CD14-positive monocyte (primary cell): Measurements from ENCODE around the gene ZNF587. TPM values are rescaled to one million over a fixed set of nuclear protein-coding genes. Genes with fewer than 3 reads are reported as not detected.
"Not testable (repeated sequence)": the region's sequence is repeated elsewhere in the genome, so short reads cannot be mapped to it uniquely, and the experiment has no call there.

Source experiments
- DNase-seq, 3 donors: peaks; one replicate each; pipeline ENCODE4 v3.0.0-alpha.2; 2011 to 2022
- H2AFZ ChIP-seq: 2 replicates; pipeline ENCODE4 v1.6.0; 2012; ENCODE audit warnings: mild to moderate bottlenecking, low read depth, low read length, inconsistent platforms; ENCODE audit not compliant: insufficient read depth, poor library complexity, severe bottlenecking
- H3K27ac ChIP-seq, 2 donors: 1 replicate in 1 of 2; 2 replicates in 1 of 2; pipeline ENCODE4 v1.5.1; 2012 to 2013; ENCODE audit warnings: low read length in 2 of 2, control low read depth in 1 of 2, inconsistent platforms in 1 of 2, low read depth in 1 of 2, mild to moderate bottlenecking in 1 of 2
- H3K27me3 ChIP-seq, 2 donors: one replicate each; pipeline versions ENCODE4 v1.6.0 to v1.6.1; 2011 to 2013; ENCODE audit warnings: low read length in 2 of 2; ENCODE audit not compliant: control insufficient read depth in 2 of 2, insufficient read depth in 2 of 2
- H3K36me3 ChIP-seq, 2 donors: replicated peaks in 1 of 2; 1 replicate in 1 of 2; 2 replicates in 1 of 2; pipeline versions ENCODE4 v1.5.1 to v1.6.1; 2012 to 2013; ENCODE audit warnings: low read length in 2 of 2, control low read depth in 1 of 2, inconsistent platforms in 1 of 2, mild to moderate bottlenecking in 1 of 2; ENCODE audit not compliant: insufficient read depth in 2 of 2, control insufficient read depth in 1 of 2
- H3K4me1 ChIP-seq, 2 donors: 1 replicate in 1 of 2; 2 replicates in 1 of 2; pipeline versions ENCODE4 v1.5.1 to v1.6.1; 2012 to 2013; ENCODE audit warnings: low read length in 2 of 2, control low read depth in 1 of 2, inconsistent platforms in 1 of 2, mild to moderate bottlenecking in 1 of 2, moderate library complexity in 1 of 2; ENCODE audit not compliant: insufficient read depth in 2 of 2, control insufficient read depth in 1 of 2
- H3K4me2 ChIP-seq: replicated peaks from 2 replicates; pipeline ENCODE3; 2012; ENCODE audit warnings: low read length, moderate library complexity, mild to moderate bottlenecking; ENCODE audit not compliant: poor library complexity, severe bottlenecking; ENCODE audit errors: extremely low read depth
- H3K4me3 ChIP-seq, 3 experiments: fragments of 200-600 bp in 1 of 3; sonication (generic) in 1 of 3; replicated peaks in 1 of 3; 1 replicate in 2 of 3; 2 replicates in 1 of 3; pipeline ENCODE4 v1.5.1; 2011 to 2013; ENCODE audit warnings: low read length in 3 of 3, mild to moderate bottlenecking in 3 of 3, control low read depth in 2 of 3, low read depth in 2 of 3, inconsistent platforms in 1 of 3, moderate library complexity in 1 of 3
- H3K79me2 ChIP-seq: 2 replicates; pipeline ENCODE4 v1.6.0; 2012; ENCODE audit warnings: mild to moderate bottlenecking, control low read depth, inconsistent platforms, low read length, moderate library complexity; ENCODE audit not compliant: insufficient read depth
- H3K9ac ChIP-seq: 2 replicates; pipeline ENCODE4 v1.6.0; 2017; ENCODE audit warnings: low read length, mild to moderate bottlenecking; ENCODE audit not compliant: insufficient read depth, poor library complexity, severe bottlenecking
- H3K9me3 ChIP-seq, 2 donors: replicated peaks in 1 of 2; 1 replicate in 1 of 2; 2 replicates in 1 of 2; pipeline versions ENCODE4 v1.5.1 to v1.6.1; 2012 to 2013; ENCODE audit warnings: low read length in 2 of 2, control low read depth in 1 of 2; ENCODE audit not compliant: control insufficient read depth in 1 of 2, insufficient read depth in 1 of 2
- H4K20me1 ChIP-seq: 2 replicates; pipeline ENCODE4 v1.6.0; 2012; ENCODE audit warnings: mild to moderate bottlenecking, low read length, control low read depth, moderate library complexity; ENCODE audit not compliant: insufficient read depth
- H3K27ac Mint-ChIP-seq, 7 donors: one replicate each; pipeline ENCODE4 v1.8.0; 2020; ENCODE audit warnings: mild to moderate bottlenecking in 7 of 7, mixed read lengths in 7 of 7, moderate library complexity in 6 of 7, inconsistent platforms in 2 of 7
- H3K27me3 Mint-ChIP-seq, 3 donors: one replicate each; pipeline ENCODE4 v1.8.0; 2021 to 2022; ENCODE audit warnings: low read depth in 3 of 3, mild to moderate bottlenecking in 3 of 3, mixed read lengths in 3 of 3, moderate library complexity in 3 of 3, inconsistent platforms in 1 of 3
- H3K36me3 Mint-ChIP-seq, 2 donors: one replicate each; pipeline ENCODE4 v1.8.0; 2020; ENCODE audit warnings: mixed read lengths in 2 of 2, inconsistent platforms in 1 of 2, mild to moderate bottlenecking in 1 of 2
- H3K4me1 Mint-ChIP-seq: one replicate; pipeline ENCODE4 v1.8.0; 2020; ENCODE audit warnings: mild to moderate bottlenecking, mixed read lengths
- H3K4me3 Mint-ChIP-seq, 2 donors: one replicate each; pipeline ENCODE4 v1.8.0; 2020; ENCODE audit warnings: mild to moderate bottlenecking in 2 of 2, mixed read lengths in 2 of 2, moderate library complexity in 1 of 2
- H3K9me3 Mint-ChIP-seq, 7 donors: one replicate each; pipeline ENCODE4 v1.8.0; 2020 to 2022; ENCODE audit warnings: mixed read lengths in 7 of 7, mild to moderate bottlenecking in 6 of 7, moderate library complexity in 6 of 7, inconsistent platforms in 2 of 7
- CTCF ChIP-seq: fragments of 200-600 bp; IDR thresholded peaks from one replicate; pipeline ENCODE4 v1.8.0; 2022; ENCODE audit warnings: antibody characterized with exemption, mild to moderate bottlenecking
- WGBS: methylation state at CpG from one replicate; pipeline ENCODE4 v1.1.5; 2013; ENCODE audit warnings: missing lambda C conversion rate; ENCODE audit not compliant: insufficient coverage; 5-methylcytosine and 5-hydroxymethylcytosine counted together
- intact Hi-C, 2 donors: fragments of 100-400 bp; cut with micrococcal nuclease; formaldehyde crosslinking; loops; one replicate each; pipeline versions ENCODE4 v1.15.0 to v1.15.1; 2023
- polyA plus RNA-seq, 3 donors: library from polyadenylated mRNA; depleted of rRNA in 1 of 3; unstranded in 2 of 3; stranded (reverse) in 1 of 3; fragments of 300-500 nt in 2 of 3; fragments of >200 nt in 1 of 3; fragmentation: Illumina TruSeq in 2 of 3; gene quantifications; 1 replicate in 2 of 3; 2 replicates in 1 of 3; pipeline ENCODE4 v1.2.3, GENCODE V29; 2012 to 2021

Gene ZNF587
- polyA plus RNA-seq, 3 donors: 0.41 to 15.0 (median 2.9) TPM

GRCh38 chr19:57819475-57820148 lies 30.0 kb upstream of the ZNF587 start:
- peaks cover 0 to 5% (median 0%) of the 10 kb centered on the region in 3 donors for H3K27me3 Mint-ChIP-seq
- H2AFZ ChIP-seq: peak overlapping the region; percentile 98
- peak overlapping the region; percentile 90 to 97 (median 95) for H3K27ac Mint-ChIP-seq
- H3K4me2 ChIP-seq: peak overlapping the region; percentile 95
- WGBS: under 1% methylated on average over 43 of the region's 44 CpGs
- H3K9me3 Mint-ChIP-seq: no peaks in the 10 kb centered on the region
- H3K4me3 Mint-ChIP-seq: peak overlapping the region; percentile 95 to 98
- H3K27me3 ChIP-seq: no peaks in the 10 kb centered on the region
- no peaks in the 10 kb centered on the region for H4K20me1 ChIP-seq
- TF ChIP-seq CTCF: no peak
- intact Hi-C loops: loop anchor here in 1 of 2 donors (1.0 to 5.0 kb wide), 2 partner anchors 31 to 72 kb away; partner anchors contain the start of gene ZNF776
- peak overlapping the region; percentile 86 for H3K9ac ChIP-seq
- H3K36me3 Mint-ChIP-seq: peaks cover 13 to 17% of the 10 kb centered on the region in 2 donors
- H3K4me1 Mint-ChIP-seq: peaks cover 30% of the 10 kb centered on the region
- no peaks in the 10 kb centered on the region for H3K9me3 ChIP-seq
- peak overlapping the region; percentile 65 to 96 (median 89) for H3K4me3 ChIP-seq
- H3K4me1 ChIP-seq: peaks cover 18 to 29% of the 10 kb centered on the region in 2 donors
- peaks cover 0 to 2% of the 10 kb centered on the region in 2 donors for H3K36me3 ChIP-seq
- peaks cover 43% of the 10 kb centered on the region for H3K79me2 ChIP-seq
- peak; percentile 84 to 88 (median 87) for DNase-seq
- peak overlapping the region; percentile 67 to 85 for H3K27ac ChIP-seq

- peak overlapping the region; percentile 98 for H2AFZ ChIP-seq
- Mint-ChIP-seq H3K36me3 (peaks cover 17 to 24% of the 10 kb centered on the region in 2 donors), H3K27ac (peak overlapping the region in 5 of 7 donors; percentile 90 to 97 (median 95)), H3K4me1 (peaks cover 25% of the 10 kb centered on the region), H3K4me3 (peak overlapping the region; percentile 95 to 98), H3K27me3 (peaks cover 0 to 3% (median 0%) of the 10 kb centered on the region in 3 donors), H3K9me3 (no peaks in the 10 kb centered on the region)
- peak overlapping the region in 1 of 2 donors; percentile 85 for H3K27ac ChIP-seq
- H3K4me2 ChIP-seq: peak overlapping the region; percentile 95
- H3K9me3 ChIP-seq: no peaks in the 10 kb centered on the region
- H3K36me3 ChIP-seq: peaks cover 0 to 2% of the 10 kb centered on the region in 2 donors
- H4K20me1 ChIP-seq: no peaks in the 10 kb centered on the region
- no peak for DNase-seq
- peaks cover 51% of the 10 kb centered on the region for H3K79me2 ChIP-seq
- TF ChIP-seq CTCF: no peak
- peaks cover 12 to 22% of the 10 kb centered on the region in 2 donors for H3K4me1 ChIP-seq
- peak overlapping the region; percentile 86 for H3K9ac ChIP-seq
- peak overlapping the region in 2 of 3 experiments; percentile 65 to 96 for H3K4me3 ChIP-seq
- intact Hi-C loops: no loop called here
- WGBS: 95% methylated on average over 5 of the region's 6 CpGs
- H3K27me3 ChIP-seq: no peaks in the 10 kb centered on the region
These were observed 29.1 kb upstream of the ZNF587 start for GRCh38 chr19:57820599-57820998.

- intact Hi-C loops, H3K9me3 ChIP-seq, H3K9ac ChIP-seq, H3K27me3 Mint-ChIP-seq, H3K36me3 ChIP-seq, H4K20me1 ChIP-seq, H3K27ac Mint-ChIP-seq, H3K27ac ChIP-seq, H3K9me3 Mint-ChIP-seq, H3K27me3 ChIP-seq, H3K4me3 Mint-ChIP-seq, DNase-seq, H3K4me2 ChIP-seq, H2AFZ ChIP-seq: not testable (repeated sequence)
- Mint-ChIP-seq H3K36me3 (peaks cover 17 to 24% of the 10 kb centered on the region in 2 donors), H3K4me1 (peaks cover 25% of the 10 kb centered on the region)
- H3K79me2 ChIP-seq: peaks cover 56% of the 10 kb centered on the region
- H3K4me3 ChIP-seq: peak overlapping the region in 1 of 3 experiments; percentile 96
- H3K4me1 ChIP-seq: peaks cover 12 to 22% of the 10 kb centered on the region in 2 donors
- no CpG with 5 or more reads among the region's 3 CpGs for WGBS
These were observed 28.6 kb upstream of the ZNF587 start for GRCh38 chr19:57821095-57821494.
